HTR-8/SVneo (cell line): ENCODE data around the gene MRPL40.

ENCODE experiments used
- DNase-seq: peaks from one replicate; pipeline ENCODE4 v3.0.0; 2011; ENCODE audit warnings: low spot score, mixed read lengths; ENCODE audit not compliant: insufficient read length
- FAIRE-seq: peaks from 2 replicates; lab custom pipeline; 2011; peaks lifted over from hg19 to GRCh38; lab: Jason Lieb, UNC

The MRPL40 gene

DNA sequence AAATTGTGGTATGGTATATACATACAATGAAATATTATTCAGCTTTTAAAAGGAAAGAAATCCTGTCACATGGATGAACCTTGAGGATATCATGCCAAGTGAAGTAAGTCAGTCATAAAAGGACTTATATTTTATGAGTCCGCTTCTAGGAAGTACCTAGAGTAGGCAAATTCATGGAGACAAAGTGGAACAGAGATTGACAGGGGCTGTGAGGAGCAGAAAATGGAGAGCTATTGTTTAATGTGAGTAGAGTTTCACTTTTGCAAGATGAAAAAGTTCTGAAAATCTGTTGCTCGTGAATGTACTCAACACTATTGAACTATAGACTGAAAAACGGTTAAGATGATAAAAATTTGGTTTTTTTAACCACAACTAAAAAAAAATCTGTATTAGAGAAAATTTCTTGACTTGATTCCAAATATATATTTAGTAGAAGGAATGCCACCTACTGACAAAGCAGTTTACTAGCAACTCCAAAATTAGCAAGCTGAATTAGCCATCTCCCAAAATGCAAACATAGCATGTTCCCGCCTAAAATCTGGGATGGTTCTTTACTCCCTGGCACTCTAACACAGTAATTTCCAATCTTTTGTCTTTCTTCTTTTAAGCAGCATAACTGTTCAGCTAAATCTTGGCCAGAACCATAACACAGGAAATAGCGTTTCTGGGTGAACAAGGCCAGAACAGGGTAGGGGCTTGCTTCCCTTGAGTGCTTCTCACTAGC lies 45.1 kb downstream of the MRPL40 start:
- DNase-seq (no peak), FAIRE-seq (no peak)

GRCh38 chr22:19478045-19478900 lies 45.9 kb downstream of the MRPL40 start:
- FAIRE-seq, result no peak
- no peak for DNase-seq

- peak; percentile 72 for DNase-seq
- no peak for FAIRE-seq
These were observed 46.6 kb downstream of the MRPL40 start, which contains the start of gene UFD1 for GRCh38 chr22:19478901-19479354. TSS of gene UFD1 (minus strand) at chr22:19479193. CDS start at chr22:19479085, 108 bp downstream.

GRCh38 chr22:19479355-19480172 lies 47.2 kb downstream of the MRPL40 start, which contains the start of gene CDC45:
TSS of gene CDC45 (plus strand) at chr22:19479920. CDS start at chr22:19479969, 49 bp downstream.
- DNase-seq (peak; percentile 93), FAIRE-seq (peak; percentile 20)

- no peak for DNase-seq
- no peak for FAIRE-seq
These were observed 47.8 kb downstream of the MRPL40 start for GRCh38 chr22:19480173-19480568.

GRCh38 chr22:19480789-19481188 lies 48.4 kb downstream of the MRPL40 start:
- FAIRE-seq (no peak), DNase-seq (no peak)

- DNase-seq, result no peak
- FAIRE-seq, result no peak
These were observed 50.0 kb downstream of the MRPL40 start for GRCh38 chr22:19482297-19482696.

- DNase-seq (no peak), FAIRE-seq (no peak)
These were observed 51.3 kb downstream of the MRPL40 start for GRCh38 chr22:19483481-19484244.
